Omental fat pad (tissue), 4 donors: ENCODE results near the gene KLHL17. TPM values are rescaled to one million over a fixed set of nuclear protein-coding genes. Genes with fewer than 3 reads are reported as not detected.

Experiments
- ATAC-seq: fragments of 150-250 bp; one replicate; pipeline ENCODE4 v1.9.1; 2016; ENCODE audit warnings: mild to moderate bottlenecking, moderate library complexity; ENCODE audit not compliant: low FRiP score
- DNase-seq: peaks from one replicate; pipeline ENCODE4 v3.0.0-alpha.2; 2019; ENCODE audit warnings: low spot score
- total RNA-seq, 4 donors: library from RNA; depleted of rRNA; stranded (reverse); fragments of >200 nt; gene quantifications; one replicate each; pipeline ENCODE4 v1.1.0, GENCODE V29; 2016
- TF ChIP-seq, protein P1 (sequence below), 3 donors: fragments of 450-650 bp; IDR thresholded peaks; one replicate each; pipeline ENCODE4 v1.5.1; 2016 to 2017; ENCODE audit warnings: antibody characterized with exemption in 3 of 3, mild to moderate bottlenecking in 3 of 3, moderate library complexity in 2 of 3

The KLHL17 gene
- total RNA-seq, 4 donors from 2014 or later: 3.4 to 6.8 (median 6.2) TPM

DNA sequence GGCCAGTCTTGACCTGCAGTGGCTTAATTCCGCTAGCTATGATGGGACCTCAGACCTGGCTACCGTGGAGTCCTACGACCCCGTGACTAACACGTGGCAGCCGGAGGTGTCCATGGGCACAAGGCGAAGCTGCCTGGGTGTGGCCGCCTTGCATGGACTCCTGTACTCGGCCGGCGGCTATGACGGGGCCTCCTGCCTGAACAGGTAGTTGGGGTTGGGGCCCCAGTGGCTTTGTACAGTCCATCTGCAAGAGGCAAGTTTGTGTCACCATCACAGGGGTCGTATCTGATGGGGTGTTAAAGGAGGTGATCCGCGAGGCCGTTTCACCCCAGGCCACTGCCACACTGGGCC lies 2.9 kb downstream of the KLHL17 start:
- DNase-seq: no peak
- TF ChIP-seq, protein P1, sequence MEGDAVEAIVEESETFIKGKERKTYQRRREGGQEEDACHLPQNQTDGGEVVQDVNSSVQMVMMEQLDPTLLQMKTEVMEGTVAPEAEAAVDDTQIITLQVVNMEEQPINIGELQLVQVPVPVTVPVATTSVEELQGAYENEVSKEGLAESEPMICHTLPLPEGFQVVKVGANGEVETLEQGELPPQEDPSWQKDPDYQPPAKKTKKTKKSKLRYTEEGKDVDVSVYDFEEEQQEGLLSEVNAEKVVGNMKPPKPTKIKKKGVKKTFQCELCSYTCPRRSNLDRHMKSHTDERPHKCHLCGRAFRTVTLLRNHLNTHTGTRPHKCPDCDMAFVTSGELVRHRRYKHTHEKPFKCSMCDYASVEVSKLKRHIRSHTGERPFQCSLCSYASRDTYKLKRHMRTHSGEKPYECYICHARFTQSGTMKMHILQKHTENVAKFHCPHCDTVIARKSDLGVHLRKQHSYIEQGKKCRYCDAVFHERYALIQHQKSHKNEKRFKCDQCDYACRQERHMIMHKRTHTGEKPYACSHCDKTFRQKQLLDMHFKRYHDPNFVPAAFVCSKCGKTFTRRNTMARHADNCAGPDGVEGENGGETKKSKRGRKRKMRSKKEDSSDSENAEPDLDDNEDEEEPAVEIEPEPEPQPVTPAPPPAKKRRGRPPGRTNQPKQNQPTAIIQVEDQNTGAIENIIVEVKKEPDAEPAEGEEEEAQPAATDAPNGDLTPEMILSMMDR (IDR thresholded peaks at IDR 0.05): no peak
- ATAC-seq: no peak

DNA sequence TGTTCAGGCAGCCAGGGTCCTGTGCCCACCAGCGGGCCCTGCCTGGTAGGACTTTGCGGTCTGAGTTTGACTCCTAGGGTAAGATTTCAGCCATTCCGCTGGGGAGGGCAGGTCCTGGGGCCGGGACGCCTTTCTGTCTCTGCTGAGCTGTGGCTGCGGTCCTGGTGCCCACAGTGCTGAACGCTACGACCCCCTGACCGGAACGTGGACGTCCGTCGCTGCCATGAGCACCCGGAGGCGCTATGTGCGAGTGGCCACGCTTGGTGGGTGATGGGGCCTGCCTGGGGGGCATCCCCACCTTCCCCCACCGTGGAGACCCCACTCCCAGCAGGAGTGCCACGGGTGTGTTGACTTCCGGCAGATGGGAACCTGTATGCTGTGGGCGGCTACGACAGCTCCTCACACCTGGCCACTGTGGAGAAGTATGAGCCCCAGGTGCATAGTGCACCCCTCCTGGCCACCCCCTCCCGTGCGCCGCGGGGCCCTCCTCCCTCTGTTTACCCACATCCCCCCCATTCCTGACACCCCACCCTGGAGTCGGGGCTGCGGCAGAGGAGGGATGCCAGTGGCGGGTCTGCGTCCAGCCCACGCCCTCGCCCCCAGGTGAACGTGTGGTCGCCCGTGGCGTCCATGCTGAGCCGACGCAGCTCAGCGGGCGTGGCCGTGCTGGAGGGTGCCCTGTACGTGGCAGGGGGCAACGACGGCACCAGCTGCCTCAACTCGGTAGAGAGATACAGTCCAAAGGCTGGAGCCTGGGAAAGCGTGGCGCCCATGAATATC lies 3.6 kb downstream of the KLHL17 start:
- TF ChIP-seq, protein P1 (IDR thresholded peaks at IDR 0.05): no peak
- DNase-seq: no peak
- no peak for ATAC-seq

DNA sequence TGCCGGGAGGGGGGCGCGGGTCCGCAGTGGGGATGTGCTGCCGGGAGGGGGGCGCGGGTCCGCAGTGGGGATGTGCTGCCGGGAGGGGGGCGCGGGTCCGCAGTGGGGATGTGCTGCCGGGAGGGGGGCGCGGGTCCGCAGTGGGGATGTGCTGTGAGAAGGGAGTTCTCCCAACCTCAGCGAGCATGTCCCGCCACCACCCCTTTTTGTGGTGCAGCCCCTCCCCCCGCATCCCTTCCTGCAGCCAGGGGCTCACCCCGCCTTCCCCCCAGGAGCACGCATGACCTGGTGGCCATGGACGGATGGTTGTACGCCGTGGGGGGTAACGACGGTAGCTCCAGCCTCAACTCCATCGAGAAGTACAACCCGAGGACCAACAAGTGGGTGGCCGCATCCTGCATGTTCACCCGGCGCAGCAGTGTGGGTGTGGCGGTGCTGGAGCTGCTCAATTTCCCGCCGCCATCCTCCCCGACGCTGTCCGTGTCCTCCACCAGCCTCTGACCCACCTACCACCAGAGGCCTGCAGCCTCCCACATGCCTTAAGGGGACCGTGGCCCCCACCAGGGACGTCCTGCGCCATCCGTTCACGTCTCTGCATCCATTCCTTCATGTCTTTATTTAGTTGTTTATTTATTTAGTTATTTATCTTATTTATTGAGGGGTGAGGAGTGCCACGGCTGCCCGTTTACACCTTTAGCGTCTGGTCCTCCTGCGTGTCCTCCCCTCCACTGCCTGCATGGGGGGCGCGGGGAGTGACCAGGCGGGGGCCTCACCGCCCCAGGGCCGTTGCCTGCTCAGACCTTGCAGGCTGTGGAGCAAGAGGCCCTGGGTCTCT lies 4.5 kb downstream of the KLHL17 start:
- ATAC-seq (no peak), DNase-seq (no peak)
- TF ChIP-seq, protein P1 (IDR thresholded peaks at IDR 0.05): no peak

DNA sequence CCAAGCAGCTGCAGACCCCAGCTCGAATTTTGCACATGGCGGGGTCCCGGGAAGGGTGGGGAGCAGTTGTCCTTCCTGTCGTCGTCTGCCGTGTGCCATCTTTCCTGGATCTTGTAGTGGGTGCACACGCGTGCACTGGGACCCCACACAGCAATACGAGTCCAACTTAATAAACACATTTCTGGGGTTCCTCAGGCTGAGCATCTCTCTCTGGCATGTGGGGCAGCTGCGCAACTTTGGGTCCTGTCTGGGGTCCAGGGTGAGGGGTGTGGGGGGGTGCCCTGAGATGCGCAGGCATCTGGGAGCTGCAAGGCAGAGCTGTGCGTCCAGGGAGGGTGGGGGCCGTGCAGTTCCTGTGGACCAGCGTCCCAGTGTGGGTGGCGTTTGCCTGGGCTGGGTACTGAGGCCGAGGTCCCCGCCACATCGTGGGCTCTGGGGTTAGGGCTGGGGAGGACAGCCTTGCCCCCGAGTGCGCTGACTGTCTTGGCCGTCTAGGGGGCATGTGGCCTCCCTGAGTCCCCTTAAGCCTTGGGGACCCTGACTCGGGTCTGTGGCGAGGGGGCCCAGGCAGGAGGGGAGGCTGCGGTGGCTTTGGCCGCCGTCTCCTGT lies 5.2 kb downstream of the KLHL17 start:
- ATAC-seq (no peak), DNase-seq (no peak)
- TF ChIP-seq, protein P1 (IDR thresholded peaks at IDR 0.05): no peak

DNA sequence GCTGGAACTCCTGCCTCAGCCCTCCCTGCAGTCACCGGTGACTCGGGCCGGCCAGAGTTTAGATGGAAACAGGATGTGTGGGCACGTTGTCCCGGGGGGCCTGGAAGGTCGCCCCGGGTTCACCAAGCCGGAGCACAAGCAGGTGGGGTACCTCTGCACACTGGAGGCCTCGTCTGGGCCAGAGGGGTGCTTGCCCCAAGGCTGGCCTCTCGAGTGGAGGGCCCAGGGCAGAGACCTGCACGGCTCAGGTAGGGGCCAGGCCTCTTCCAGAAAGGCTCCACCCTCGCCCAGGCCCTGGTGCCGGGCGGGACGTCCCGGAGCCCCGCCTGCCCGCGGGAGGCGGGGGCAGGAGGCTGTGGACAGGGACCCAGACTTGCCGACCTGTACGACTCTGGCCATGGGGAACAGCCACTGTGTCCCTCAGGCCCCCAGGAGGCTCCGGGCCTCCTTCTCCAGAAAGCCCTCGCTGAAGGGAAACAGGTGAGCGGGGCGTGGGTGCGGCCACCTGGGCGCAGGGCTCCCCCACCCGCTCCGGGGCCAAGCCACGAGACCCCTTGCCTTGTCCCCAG lies 5.8 kb downstream of the KLHL17 start, which contains the start of gene PLEKHN1:
PLEKHN1 (plus strand) TSS at position 348 of the 569 bp plus-strand sequence; CDS start at position 398, 50 bp downstream.
- DNase-seq (no peak), ATAC-seq (peak; percentile 38)
- TF ChIP-seq, protein P1 (IDR thresholded peaks at IDR 0.05): no peak

DNA sequence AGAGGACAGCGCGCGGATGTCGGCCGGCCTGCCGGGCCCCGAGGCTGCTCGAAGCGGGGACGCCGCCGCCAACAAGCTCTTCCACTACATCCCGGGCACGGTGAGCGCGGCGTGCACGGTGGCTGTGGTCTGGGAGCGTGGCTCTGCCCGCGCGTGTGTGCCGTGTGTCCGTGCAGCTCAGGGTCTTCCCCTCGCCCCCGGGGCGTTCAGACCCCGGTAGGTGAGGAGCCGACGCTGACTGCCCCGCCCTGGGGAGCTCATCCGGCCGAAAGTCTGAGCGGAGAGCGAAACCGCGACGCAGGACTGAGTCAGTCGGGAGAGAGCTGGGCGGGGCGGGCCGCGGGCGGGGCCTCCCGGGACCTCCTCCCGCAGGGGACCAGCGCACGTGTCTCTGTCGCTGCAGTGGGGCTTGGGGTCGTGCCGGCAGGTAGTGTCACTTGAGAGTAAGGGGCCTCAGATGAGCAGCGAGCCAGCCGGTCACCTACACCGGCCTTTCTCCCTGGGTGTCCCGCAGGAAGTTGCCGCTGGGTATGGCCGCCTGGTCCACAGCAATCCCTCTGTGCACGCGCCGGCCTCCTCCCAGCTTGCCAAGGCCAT lies 6.4 kb downstream of the KLHL17 start:
- TF ChIP-seq, protein P1 (IDR thresholded peaks at IDR 0.05): no peak
- DNase-seq (peak; percentile 63), ATAC-seq (peak; percentile 75)
